SK-N-SH treated with all-trans-retinoic acid at 6 μM for 48 hours (cell line): ENCODE data around the gene CACNA1H.

Experiments
- GLIS3 ChIP-seq: fragments of 250-450 bp; sonication (Bioruptor Pico); IDR thresholded peaks from 2 replicates; pipeline ENCODE4 v1.5.0; 2020; ENCODE audit warnings: mild to moderate bottlenecking, moderate library complexity
- SNAI2 ChIP-seq: fragments of 250-450 bp; sonication (Bioruptor Pico); IDR thresholded peaks from 2 replicates; pipeline ENCODE4 v1.5.0; 2020; ENCODE audit warnings: mild to moderate bottlenecking, moderate library complexity
- TCF4 ChIP-seq: fragments of 250-450 bp; sonication (Bioruptor Pico); IDR thresholded peaks from 2 replicates; pipeline ENCODE4 v1.8.0; 2021; ENCODE audit warnings: mild to moderate bottlenecking, moderate library complexity, borderline replicate concordance
- TOX ChIP-seq: fragments of 250-450 bp; sonication (Bioruptor Pico); IDR thresholded peaks from 2 replicates; pipeline ENCODE4 v1.8.0; 2021; ENCODE audit warnings: mild to moderate bottlenecking, moderate library complexity, borderline replicate concordance
- ZFP3 ChIP-seq: fragments of 250-450 bp; sonication (Bioruptor Pico); IDR thresholded peaks from 2 replicates; pipeline ENCODE4 v1.5.0; 2020; ENCODE audit warnings: mild to moderate bottlenecking, moderate library complexity
- ZFP30 ChIP-seq: fragments of 450-650 bp; formaldehyde crosslinking; IDR thresholded peaks from 2 replicates; pipeline ENCODE4 v1.5.0; 2022; ENCODE audit warnings: mild to moderate bottlenecking, moderate library complexity
- ZNF8 ChIP-seq: fragments of 450-650 bp; formaldehyde crosslinking; IDR thresholded peaks from 2 replicates; pipeline ENCODE4 v1.5.0; 2020; ENCODE audit warnings: mild to moderate bottlenecking, moderate library complexity
- TF ChIP-seq, protein P1 (sequence below): fragments of 250-450 bp; sonication (Bioruptor Pico); IDR thresholded peaks from 2 replicates; pipeline ENCODE4 v1.8.0; 2021; ENCODE audit warnings: low read depth, mild to moderate bottlenecking, moderate library complexity, borderline replicate concordance
- TF ChIP-seq, protein P2 (sequence below): fragments of 250-450 bp; sonication (Bioruptor Pico); IDR thresholded peaks from 2 replicates; pipeline ENCODE4 v1.5.1; 2020; ENCODE audit warnings: low read depth, mild to moderate bottlenecking, moderate library complexity

DNA sequence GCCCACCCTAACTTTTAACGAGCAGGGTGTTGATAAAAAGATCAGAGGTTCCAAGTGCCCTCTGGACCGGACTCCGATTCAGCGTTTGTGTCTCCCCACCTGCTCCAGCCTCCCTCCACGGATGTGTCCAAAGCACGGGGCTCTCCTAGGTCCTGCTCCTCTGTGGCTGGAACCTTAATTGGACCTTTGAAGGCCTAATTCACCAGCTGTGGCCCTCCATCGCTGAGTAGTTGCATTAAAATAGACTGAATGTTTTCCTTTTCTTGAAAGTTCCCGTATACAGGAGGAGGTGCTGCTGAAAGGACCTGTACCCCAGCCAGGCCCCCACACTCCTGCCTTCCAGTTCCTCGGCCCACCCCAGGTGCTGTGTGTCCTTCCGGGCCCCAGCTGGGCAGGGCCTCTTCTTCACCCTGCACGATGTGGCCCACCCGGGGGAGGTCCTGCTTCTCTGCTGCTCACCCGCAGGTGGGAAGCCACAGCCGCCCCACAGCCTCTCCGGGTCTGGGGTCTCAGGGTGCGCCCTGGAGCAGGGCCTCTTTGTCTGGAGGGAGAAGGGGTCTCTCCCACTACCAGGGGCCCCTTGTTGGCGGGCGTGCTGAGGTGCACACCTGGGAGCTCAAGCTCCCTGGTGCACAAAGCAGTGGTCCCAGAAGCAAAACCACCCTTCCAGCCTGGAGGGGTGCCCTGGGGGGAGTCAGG is 1.3 kb upstream of the CACNA1H start:
- no peak for TF ChIP-seq ZNF8 (CRISPR knock-in tag)
- TF ChIP-seq TCF4, result no peak
- TF ChIP-seq ZFP3 (CRISPR knock-in tag), result no peak
- TF ChIP-seq ZFP30 (CRISPR knock-in tag), result no peak
- no peak for TF ChIP-seq GLIS3 (CRISPR knock-in tag)
- TF ChIP-seq TOX (CRISPR knock-in tag), result no peak
- TF ChIP-seq, protein P1, sequence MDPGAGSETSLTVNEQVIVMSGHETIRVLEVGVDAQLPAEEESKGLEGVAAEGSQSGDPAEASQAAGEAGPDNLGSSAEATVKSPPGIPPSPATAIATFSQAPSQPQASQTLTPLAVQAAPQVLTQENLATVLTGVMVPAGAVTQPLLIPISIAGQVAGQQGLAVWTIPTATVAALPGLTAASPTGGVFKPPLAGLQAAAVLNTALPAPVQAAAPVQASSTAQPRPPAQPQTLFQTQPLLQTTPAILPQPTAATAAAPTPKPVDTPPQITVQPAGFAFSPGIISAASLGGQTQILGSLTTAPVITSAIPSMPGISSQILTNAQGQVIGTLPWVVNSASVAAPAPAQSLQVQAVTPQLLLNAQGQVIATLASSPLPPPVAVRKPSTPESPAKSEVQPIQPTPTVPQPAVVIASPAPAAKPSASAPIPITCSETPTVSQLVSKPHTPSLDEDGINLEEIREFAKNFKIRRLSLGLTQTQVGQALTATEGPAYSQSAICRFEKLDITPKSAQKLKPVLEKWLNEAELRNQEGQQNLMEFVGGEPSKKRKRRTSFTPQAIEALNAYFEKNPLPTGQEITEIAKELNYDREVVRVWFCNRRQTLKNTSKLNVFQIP, result no peak
- no peak for TF ChIP-seq SNAI2
- TF ChIP-seq, protein P2, sequence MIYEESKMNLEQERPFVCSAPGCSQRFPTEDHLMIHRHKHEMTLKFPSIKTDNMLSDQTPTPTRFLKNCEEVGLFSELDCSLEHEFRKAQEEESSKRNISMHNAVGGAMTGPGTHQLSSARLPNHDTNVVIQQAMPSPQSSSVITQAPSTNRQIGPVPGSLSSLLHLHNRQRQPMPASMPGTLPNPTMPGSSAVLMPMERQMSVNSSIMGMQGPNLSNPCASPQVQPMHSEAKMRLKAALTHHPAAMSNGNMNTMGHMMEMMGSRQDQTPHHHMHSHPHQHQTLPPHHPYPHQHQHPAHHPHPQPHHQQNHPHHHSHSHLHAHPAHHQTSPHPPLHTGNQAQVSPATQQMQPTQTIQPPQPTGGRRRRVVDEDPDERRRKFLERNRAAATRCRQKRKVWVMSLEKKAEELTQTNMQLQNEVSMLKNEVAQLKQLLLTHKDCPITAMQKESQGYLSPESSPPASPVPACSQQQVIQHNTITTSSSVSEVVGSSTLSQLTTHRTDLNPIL, result no peak
